Rectal smooth muscle tissue (tissue), 1 donor: ENCODE data around the gene IFITM2.
"Not testable (repeated sequence)": the region's sequence is repeated elsewhere in the genome, so short reads cannot be mapped to it uniquely, and the experiment has no call there.

Source experiments
- H3K27ac ChIP-seq: one replicate; pipeline ENCODE4 v1.7.0; 2013; ENCODE audit warnings: low read depth, low read length, inconsistent platforms
- H3K27me3 ChIP-seq: one replicate; pipeline ENCODE4 v1.7.0; 2013; ENCODE audit warnings: low read length; ENCODE audit not compliant: control insufficient read depth, insufficient read depth
- H3K36me3 ChIP-seq: one replicate; pipeline ENCODE4 v1.7.0; 2013; ENCODE audit warnings: low read length; ENCODE audit not compliant: control insufficient read depth, insufficient read depth
- H3K4me1 ChIP-seq: one replicate; pipeline ENCODE4 v1.7.0; 2013; ENCODE audit warnings: low read length; ENCODE audit not compliant: control insufficient read depth, insufficient read depth
- H3K4me3 ChIP-seq: one replicate; pipeline ENCODE4 v1.7.0; 2013; ENCODE audit warnings: low read length
- H3K9ac ChIP-seq: one replicate; pipeline ENCODE4 v1.7.0; 2013; ENCODE audit warnings: low read length

IFITM2 gene

GRCh38 chr11:284105-285020 is 23.3 kb upstream of the IFITM2 start:
- Histone ChIP-seq H3K27ac (no peak overlapping the region), H3K27me3 (peaks cover 50% of the 10 kb centered on the region)

GRCh38 chr11:285021-285893 is 22.4 kb upstream of the IFITM2 start:
- peaks cover 45% of the 10 kb centered on the region for H3K27me3 ChIP-seq
- no peaks in the 10 kb centered on the region for H3K36me3 ChIP-seq
- H3K9ac ChIP-seq, result no peak overlapping the region
- H3K27ac ChIP-seq, result no peak overlapping the region
- no peaks in the 10 kb centered on the region for H3K4me1 ChIP-seq
- H3K4me3 ChIP-seq, result no peak overlapping the region

More at GRCh38 chr11:284105-285020, 23.3 kb upstream of the IFITM2 start:
- Histone ChIP-seq H3K36me3 (no peaks in the 10 kb centered on the region), H3K4me3 (no peak overlapping the region), H3K9ac (no peak overlapping the region), H3K4me1 (no peaks in the 10 kb centered on the region)

DNA sequence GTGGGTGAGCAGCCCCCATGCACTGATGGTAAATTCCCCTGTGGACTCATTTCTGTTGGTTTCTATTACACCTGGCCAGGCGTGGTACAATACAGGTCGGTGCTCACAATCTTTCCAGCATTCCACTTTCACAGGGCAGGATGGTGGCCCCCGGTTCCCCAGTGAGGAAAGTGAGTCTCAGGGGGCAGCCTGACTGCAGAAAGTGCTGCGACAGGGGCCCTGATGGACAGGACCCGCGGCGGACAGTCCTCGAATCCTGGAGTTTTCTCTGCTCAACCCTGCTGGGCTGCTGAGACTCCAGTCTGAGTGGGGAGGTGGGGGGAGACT is 21.8 kb upstream of the IFITM2 start:
- no peak overlapping the region for H3K27ac ChIP-seq
- no peaks in the 10 kb centered on the region for H3K4me1 ChIP-seq
- no peak overlapping the region for H3K9ac ChIP-seq
- no peak overlapping the region for H3K4me3 ChIP-seq
- no peaks in the 10 kb centered on the region for H3K36me3 ChIP-seq
- peaks cover 40% of the 10 kb centered on the region for H3K27me3 ChIP-seq

GRCh38 chr11:286977-287820 is 20.4 kb upstream of the IFITM2 start:
- not testable (repeated sequence) for H3K4me1 ChIP-seq, H3K4me3 ChIP-seq, H3K9ac ChIP-seq, H3K36me3 ChIP-seq, H3K27ac ChIP-seq
- H3K27me3 ChIP-seq, result peaks cover 29% of the 10 kb centered on the region

DNA sequence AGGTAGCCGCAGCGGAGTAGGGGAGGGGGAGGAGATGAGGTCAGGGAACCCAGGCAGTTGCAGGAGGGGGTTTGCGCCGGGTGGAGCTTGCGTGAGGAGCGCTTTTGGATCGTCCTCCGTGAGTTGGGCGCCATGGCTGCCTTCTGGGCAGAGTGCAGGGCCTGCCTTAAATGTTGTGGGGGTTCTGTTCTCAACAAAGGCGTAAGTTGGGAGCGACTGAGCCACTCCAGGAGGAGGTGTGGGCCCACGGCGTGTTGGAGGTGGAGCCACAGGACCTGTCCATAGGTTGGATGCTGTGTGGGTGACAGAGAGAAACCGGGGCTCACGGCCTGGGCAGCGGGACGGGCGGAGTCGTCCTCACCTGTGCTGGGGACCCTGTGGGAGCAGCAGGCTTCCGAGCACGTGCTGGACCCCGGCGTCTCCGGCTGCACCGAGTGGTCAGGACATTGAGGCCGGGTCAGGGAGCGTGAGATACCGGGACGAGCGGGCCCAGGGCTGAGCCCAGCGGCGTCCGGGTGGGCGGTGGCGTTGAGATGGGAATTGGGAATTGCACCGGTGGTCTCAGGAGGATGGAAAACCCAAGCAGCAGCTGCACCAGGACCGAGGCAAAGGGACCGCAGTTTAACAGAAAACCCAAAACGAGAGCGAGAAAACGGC is 19.7 kb upstream of the IFITM2 start:
- Histone ChIP-seq H3K27me3 (peaks cover 24% of the 10 kb centered on the region), H3K9ac (no peak overlapping the region), H3K27ac (no peak overlapping the region), H3K4me1 (no peaks in the 10 kb centered on the region), H3K36me3 (no peaks in the 10 kb centered on the region), H3K4me3 (peak overlapping the region; percentile 66)

DNA sequence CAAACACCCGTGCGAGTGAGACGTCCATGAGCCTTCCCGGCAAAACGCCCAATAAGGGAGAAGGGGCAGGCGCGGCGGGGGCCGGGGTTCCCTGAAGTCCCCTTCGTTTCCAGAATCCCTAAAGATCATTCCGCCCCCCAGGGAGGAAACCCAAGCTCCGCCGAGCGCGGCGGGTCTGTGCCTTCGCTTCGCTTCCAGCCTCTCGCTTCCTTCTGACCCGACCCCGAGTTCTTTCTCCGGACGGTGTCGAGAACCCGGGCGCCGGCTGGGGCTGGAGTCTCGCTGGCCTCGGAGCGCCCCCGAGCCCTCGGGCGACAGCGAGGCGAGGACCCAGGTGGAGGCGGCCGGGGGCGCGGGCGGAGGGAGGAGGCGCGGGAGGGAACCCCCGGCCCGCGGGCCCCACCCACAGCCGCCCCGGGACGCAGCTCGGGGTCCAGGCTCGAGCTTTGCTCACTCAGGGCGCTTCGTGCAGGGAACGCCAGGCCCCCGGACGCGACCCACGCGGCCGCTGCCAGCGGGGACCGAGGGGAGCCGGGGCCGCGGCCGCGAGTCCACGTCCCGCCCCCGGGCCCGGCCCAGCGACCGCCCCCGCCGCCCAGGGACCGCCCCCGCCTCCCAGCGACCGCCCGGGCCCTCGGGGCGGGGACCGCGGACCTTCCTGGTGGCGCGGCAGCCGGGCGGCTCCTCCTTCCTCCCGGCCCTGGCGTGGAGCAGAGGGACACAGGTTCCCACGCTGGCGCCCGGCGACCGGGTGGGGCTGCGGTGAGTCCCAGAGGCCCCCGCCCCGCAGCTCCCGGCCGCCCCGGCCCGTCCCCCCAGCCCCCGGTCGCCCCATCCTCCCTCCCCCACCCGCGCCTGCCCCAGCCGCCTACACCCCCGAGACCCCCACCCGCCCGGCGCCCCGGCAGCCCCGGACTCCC is 18.9 kb upstream of the IFITM2 start, which contains the start of gene PGGHG:
PGGHG (plus strand) TSS at position 649 of the 920 bp plus-strand sequence. CDS start 691 bp downstream, outside the sequence.
- H3K27ac ChIP-seq, result no peak within 1 kb of the TSS
- no peaks in the 10 kb centered on the region for H3K36me3 ChIP-seq
- peaks cover 24% of the 10 kb centered on the region for H3K27me3 ChIP-seq
- H3K4me1 ChIP-seq, result no peaks in the 10 kb centered on the region
- no peak within 1 kb of the TSS for H3K9ac ChIP-seq
- peak within 1 kb of the TSS; percentile 66 for H3K4me3 ChIP-seq

DNA sequence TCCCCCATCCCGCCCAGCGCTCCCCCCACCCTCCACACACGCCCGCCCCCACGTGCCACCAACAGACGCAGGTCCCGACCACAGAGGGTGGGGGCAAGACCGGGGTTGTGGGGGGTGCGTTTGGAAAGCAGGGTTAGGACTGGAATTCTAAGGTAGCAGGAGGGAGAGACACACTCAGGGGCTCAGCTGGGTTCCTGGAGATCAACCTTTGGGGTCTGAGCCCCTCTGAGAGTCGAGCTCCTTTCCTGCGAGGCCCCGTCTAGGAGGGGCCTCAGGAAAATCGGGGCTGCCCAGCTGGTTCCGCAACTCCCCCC is 18.3 kb upstream of the IFITM2 start:
- H3K4me3 ChIP-seq, result peak overlapping the region; percentile 41
- H3K27ac ChIP-seq, result no peak overlapping the region
- H3K4me1 ChIP-seq, result no peaks in the 10 kb centered on the region
- no peaks in the 10 kb centered on the region for H3K36me3 ChIP-seq
- peaks cover 19% of the 10 kb centered on the region for H3K27me3 ChIP-seq
- H3K9ac ChIP-seq, result no peak overlapping the region

DNA sequence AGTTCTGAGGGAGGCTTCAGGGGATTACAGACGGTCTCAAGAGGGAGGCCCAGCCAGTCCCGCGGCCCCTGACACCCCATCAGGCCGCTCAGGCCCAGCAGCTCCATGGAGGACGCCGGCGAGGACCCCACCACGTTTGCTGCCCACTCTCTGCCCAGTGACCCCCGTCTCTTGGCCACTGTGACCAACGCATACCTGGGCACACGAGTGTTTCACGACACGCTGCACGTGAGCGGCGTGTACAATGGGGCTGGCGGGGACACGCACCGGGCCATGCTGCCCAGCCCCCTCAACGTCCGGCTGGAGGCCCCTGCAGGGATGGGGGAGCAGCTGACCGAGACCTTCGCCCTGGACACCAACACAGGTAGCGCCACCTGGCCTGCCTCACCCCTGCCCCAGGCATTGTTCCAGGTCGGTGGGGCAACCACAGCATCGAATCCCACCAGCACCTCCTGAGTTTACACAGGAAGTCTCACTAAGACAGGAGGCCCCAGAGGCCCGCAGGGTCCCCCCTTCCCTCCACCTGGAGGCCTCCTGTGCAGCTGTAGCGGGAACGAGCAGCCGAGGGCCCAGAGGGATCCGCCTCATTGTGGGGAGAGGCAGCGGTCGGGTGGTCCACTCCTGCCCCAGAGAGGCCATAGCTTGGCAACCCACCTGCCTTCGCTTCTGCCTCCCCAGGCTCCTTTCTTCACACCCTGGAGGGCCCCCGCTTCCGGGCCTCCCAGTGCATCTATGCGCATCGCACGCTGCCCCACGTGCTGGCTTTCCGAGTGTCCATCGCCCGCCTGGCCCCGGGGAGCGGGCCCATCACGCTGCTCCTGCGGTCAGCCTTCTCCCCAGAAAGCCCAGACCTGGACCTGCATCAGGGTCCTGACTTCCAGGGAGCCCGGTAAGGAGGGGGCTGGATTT is 17.6 kb upstream of the IFITM2 start:
- peaks cover 18% of the 10 kb centered on the region for H3K27me3 ChIP-seq
- H3K9ac ChIP-seq, result no peak overlapping the region
- no peaks in the 10 kb centered on the region for H3K36me3 ChIP-seq
- H3K4me1 ChIP-seq, result no peaks in the 10 kb centered on the region
- H3K4me3 ChIP-seq, result peak overlapping the region; percentile 24
- no peak overlapping the region for H3K27ac ChIP-seq

DNA sequence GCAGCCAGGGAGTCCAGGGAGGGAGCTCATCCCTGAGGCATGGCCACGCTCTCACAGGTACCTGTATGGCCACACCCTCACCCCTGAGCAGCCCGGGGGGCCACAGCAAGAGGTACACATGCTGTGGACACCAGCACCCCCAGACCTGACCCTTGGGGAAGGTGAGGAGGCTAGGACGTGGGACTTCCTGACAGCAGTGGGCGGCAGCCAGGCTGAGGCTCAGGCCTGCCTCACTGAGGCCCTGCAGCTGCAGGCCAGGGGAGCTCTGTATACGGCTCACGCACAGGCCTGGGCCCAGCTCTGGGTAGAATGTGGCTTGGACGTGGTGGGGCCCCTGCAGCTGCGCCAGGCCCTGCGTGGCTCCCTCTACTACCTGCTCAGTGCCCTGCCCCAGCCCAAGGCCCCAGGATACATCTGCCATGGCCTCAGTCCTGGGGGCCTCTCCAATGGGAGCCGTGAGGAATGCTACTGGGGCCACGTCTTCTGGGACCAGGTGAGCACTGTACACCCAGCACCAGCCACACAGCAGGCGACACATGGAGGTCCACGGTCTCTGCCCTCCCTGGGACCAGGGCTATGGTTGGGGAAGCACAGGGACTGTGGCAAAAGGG is 16.9 kb upstream of the IFITM2 start:
- no peak overlapping the region for H3K9ac ChIP-seq
- H3K4me3 ChIP-seq, result no peak overlapping the region
- peaks cover 16% of the 10 kb centered on the region for H3K27me3 ChIP-seq
- H3K36me3 ChIP-seq, result no peaks in the 10 kb centered on the region
- H3K4me1 ChIP-seq, result no peaks in the 10 kb centered on the region
- no peak overlapping the region for H3K27ac ChIP-seq
